C4-2B (cell line): Measurements from ENCODE around the gene ZBTB25.

ENCODE experiments used
- CTCF ChIP-seq: fragments of 450-650 bp; conservative IDR thresholded peaks from 2 replicates; pipeline ENCODE4 v1.5.1; 2017; ENCODE audit warnings: mild to moderate bottlenecking
- ZFX ChIP-seq: fragments of 450-650 bp; IDR thresholded peaks from 2 replicates; pipeline ENCODE4 v1.6.1; 2017

GRCh38 chr14:64447876-64448670, 55.6 kb downstream of the ZBTB25 start:
- no peak for TF ChIP-seq CTCF
- no peak for TF ChIP-seq ZFX
